AML-193 (cell line): Measurements from ENCODE around the gene ING5.
A peak's percentile ranks its signal among the peaks of the same experiment; 100 is the strongest.

Source experiments
- DNase-seq, 2 experiments: peaks; one replicate each; lab custom pipeline; 2025; lab: John Stamatoyannopoulos, UW

The ING5 gene

GRCh38 chr2:241672243-241673188, 29.3 kb upstream of the ING5 start:
- no peak for DNase-seq

DNA sequence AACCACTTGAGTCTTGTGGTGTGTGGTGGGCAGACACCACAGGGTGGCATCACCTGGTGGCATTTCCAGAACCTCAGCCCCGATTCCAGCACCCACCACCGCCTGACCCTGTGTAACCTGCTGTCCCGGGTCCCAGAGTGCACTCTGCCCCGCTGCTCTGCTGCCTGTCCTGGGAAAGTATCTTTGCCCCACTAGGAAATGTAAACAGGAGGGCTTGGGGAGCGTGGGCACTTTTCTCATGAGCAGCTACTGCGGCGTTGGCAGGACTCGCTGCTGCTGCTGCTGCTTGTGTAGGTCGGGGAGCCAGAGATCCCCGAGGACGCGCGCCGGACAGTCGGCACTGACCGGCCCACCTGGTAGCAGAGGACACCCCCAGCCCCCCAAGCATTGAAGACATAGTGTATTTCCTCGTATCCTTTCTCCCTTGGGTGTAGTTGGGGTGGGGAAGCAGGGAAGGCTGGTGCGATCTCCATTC, 28.6 kb upstream of the ING5 start:
- DNase-seq, result no peak

DNA sequence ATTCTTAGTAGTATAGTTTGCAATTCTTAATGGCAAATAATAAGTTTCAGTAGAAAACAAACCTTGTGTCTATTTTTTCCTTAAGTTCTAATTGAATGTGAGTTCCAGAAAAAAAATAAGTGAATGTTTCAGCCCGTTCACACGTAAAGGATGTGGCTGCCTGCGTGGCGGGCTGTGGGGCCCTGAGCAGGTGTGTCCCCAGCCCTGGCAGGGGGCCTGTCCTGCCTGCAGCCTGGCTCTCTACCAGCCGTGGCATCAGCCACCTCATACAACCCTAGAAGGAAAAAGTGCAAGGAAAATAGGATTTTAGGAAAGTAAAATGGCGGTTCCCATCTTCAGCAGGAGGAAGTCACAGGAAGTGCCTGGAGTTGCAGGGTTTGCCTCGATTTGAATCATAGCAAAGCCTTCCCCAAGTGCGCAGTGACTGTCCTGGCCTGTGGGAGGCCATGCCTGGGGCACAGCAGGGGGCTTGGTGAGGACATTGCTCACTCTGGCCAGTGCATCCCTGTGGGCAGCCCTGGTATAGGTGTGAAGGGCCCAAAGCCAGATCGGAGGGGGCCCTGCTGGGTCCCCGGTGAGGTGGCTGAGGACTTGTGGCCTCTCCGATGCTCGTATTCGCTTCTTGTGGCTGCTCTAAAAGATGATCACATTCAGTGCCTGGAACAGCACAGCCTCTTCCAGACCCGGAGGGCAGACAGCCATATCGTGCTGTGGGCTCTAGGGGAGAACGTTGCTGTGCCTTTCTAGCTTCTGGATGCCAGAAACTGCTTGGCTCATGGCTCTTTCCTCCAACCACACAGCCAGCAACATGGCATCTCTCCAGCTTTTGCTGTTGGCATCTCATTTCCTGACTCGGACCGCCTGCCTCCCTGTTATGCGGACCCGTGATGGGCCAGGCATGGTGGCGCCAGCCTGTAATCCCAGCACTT, 27.8 kb upstream of the ING5 start:
- no peak for DNase-seq

DNA sequence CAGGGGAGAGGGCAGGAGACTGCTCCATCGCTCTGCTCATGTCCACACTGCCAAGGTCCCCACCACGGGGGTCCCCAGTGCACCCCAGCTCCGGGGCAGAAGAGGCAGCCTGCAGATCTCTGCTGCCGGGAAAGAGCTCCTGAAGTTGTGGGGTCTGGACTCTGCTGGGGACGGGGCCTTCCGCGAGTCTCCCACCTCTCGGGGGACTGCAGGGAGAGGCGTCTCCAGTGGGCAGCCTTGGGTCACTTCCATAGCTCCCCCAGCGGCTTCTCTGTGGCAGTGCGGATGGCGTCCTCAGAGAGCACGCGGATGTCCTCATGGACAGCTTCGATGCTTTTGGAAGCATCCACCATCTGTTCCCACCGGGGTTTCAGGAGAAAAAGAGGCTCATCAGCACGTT, 26.0 kb upstream of the ING5 start:
- no peak for DNase-seq

- no peak for DNase-seq
Measured at GRCh38 chr2:241676665-241677064, 25.2 kb upstream of the ING5 start.

- DNase-seq, result no peak
Measured at GRCh38 chr2:241677392-241677791, 24.4 kb upstream of the ING5 start.

DNA sequence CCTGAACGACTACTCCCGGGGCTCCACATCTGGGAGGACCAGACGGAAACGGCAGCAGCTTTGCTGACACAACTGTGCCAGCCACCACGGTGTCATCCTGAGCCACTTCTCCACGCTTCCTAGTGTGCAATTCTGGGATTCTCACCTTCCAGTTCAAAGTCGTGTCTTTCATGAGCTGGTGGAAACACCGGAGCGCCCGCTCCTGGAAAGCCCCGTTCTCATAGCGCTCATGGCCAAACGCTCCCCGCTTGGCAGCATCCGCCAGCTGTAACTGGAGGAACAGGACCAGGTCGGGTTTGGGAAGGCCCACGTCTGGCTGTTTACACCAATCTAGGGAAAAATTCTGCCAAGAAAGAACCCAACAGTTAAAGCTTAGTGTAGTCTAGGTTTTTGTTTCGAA, 23.5 kb upstream of the ING5 start:
- DNase-seq, result no peak

DNA sequence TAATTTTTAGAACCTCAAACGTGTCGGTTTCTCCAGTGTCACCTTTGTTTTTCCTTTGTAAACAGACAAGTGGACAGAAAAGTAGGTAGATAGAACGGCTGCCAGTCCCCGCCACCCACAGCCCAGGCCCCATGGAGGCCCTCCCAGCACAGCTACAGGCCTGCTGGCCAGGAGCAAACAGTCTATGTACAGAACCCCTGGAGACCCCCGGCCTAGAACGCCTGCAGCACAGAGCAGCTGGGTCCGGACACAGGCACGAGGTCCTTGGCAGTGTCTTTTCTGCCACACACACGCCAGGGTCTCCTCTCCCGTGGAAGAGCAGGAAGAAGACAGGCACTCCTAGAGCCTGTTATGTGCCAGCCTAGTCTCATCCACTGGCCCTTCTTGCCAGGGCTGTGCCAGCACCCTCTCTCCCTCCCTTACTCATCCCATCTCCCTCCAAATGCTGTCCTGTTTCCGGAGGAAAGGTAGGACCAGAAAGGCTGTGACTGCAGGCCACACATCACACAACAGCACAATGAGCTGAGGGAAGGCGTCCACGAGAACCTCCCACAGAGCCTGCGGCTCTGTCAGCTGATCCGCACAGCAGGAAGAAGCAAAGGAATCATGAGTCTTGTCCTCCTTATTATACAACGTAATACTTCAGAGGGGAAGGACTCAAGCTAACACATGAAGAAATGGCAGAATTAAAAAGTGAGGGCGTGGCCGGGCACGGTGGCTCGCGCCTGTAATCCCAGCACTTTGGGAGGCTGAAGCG, 22.9 kb upstream of the ING5 start:
- no peak for DNase-seq

DNA sequence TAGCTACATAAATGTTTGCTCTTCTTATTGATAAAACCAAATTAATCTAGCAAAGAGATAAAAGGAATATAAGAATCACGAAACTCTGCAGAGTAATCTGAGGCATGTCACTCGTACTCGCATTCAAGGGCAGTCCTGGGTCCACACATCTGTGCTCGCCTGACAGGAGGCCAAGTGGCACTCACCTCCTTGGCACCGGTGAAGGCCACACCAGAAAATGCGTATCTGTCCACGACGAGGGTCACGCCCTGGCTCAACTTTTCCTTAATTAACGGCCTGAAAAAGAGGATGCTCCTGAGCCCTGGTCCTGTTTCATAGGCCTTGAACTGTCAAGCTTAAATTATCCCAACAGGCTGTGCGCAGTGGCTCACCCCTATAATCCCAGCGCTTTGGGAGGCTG, 21.8 kb upstream of the ING5 start:
- DNase-seq, result no peak

- DNase-seq, result no peak
Measured at GRCh38 chr2:241680827-241681599, 20.8 kb upstream of the ING5 start.

DNA sequence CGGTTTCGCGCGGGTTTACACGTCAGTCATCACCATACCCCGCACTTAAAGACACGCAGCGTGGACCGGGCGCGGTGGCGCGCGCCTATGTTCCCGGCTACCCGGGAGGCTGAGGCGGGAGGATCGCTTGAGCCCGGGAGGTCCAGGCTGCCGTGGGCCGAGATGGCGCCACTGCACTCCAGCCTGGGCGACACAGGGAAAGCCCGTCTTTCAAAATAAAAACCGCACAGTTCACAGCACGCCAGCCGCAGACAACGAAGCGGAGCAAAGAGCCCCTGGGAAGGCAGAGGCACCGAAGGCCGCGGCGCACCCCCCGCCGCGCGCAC, 15.6 kb upstream of the ING5 start:
- no peak for DNase-seq

DNA sequence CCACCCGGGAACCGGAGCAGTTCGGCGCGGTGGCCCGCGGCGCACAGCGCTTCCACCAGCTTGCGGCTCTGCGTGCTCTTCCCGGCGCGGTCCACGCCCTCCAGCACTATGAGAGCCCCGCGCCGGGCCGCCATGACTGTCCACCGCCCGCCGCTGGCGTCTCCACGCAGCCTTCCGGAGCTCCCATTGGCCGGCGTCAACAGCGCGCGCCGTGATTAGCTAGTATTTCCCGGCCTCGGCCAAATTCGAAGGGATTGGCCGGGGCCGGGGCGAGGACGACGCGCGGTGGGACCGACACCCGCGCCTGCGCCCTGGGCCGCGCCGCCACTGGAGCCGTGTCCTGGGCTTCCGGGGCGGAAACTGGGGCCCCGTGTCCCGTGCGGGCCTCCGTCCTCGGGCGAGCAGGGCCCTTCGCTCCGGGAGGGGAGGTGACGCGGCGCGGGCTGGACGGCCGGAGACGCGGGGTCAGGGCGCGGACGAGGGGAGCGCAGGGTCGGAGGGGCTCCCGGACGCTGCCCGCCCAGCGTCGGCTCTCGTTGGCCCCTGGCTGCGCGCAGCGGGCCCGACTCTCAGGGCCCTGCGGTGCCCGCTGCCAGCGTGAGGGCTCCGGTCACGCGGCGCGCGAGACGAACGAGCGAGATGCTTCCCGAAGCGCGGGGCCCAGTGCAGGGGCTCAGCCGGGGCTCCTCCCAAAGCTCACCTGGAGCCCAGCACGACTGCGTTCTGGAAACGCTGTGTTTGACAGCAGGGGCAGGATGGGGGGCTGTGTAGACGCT, 15.0 kb upstream of the ING5 start, which contains the start of gene DTYMK:
TSS of gene DTYMK (minus strand) at position 166 of the 776 bp plus-strand sequence. CDS start at position 134, 32 bp downstream.
- peak; percentile 93 to 94 for DNase-seq

DNA sequence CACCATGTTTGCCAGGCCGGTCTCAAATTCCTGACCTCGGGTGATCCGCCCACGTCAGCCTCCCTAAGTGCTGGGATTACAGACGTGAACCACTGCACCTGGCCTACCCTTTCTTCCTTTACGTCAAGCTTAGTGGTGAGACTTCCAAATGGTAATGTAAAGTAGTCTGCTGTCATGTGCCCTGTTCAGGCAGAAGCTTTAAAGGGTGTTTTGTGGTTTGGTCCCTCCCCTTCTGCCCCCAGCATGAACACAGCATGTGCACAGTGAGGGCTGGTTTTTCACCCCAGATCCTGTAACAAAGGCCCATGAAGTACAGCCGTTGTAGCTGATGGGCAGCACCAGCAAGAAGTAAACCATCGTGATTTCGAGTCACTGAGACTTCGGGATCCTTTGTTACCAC, 12.5 kb upstream of the ING5 start:
- no peak for DNase-seq

DNA sequence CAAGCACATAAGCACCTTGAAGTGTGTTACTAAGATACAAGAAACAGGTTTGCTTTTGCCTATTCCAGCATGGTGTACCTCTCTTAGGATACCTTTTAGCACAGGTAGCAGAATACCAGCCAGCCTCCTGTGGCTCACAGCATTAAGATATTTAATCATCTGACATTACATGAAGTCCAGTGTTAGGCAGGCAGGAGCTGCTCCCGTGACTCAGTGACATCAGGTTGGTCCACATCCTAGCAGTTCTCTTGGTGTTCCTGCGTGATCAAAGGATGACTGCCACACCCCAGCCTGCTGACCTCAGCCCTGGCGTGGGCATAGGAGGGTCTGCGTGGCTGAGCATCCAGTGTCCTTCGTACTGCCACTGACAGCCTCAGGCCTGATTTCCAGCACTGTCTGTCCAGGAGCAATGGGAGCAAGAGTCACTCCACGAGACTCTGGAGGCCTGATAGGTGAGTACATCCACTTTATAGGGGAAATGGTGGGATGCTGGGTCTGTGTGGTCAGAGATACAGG, 11.6 kb upstream of the ING5 start:
- no peak for DNase-seq

- DNase-seq, result no peak
Measured at GRCh38 chr2:241692448-241692847, 9.4 kb upstream of the ING5 start.

- DNase-seq, result no peak
Measured at GRCh38 chr2:241695651-241696050, 6.2 kb upstream of the ING5 start.

DNA sequence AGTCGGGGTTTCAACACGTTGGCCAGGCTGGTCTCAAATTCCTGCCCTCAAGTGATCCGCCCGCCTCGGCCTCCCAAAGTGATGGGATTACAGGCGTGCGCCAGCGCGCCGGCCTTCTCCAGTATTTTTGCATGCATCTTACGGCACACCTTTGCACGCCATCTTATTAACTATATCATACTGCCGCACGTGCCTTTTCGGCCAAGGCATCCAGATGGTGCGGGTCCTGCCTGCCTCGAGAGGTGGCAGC, 765 bp upstream of the ING5 start:
- DNase-seq, result peak in 1 of 2 experiments; percentile 87

DNA sequence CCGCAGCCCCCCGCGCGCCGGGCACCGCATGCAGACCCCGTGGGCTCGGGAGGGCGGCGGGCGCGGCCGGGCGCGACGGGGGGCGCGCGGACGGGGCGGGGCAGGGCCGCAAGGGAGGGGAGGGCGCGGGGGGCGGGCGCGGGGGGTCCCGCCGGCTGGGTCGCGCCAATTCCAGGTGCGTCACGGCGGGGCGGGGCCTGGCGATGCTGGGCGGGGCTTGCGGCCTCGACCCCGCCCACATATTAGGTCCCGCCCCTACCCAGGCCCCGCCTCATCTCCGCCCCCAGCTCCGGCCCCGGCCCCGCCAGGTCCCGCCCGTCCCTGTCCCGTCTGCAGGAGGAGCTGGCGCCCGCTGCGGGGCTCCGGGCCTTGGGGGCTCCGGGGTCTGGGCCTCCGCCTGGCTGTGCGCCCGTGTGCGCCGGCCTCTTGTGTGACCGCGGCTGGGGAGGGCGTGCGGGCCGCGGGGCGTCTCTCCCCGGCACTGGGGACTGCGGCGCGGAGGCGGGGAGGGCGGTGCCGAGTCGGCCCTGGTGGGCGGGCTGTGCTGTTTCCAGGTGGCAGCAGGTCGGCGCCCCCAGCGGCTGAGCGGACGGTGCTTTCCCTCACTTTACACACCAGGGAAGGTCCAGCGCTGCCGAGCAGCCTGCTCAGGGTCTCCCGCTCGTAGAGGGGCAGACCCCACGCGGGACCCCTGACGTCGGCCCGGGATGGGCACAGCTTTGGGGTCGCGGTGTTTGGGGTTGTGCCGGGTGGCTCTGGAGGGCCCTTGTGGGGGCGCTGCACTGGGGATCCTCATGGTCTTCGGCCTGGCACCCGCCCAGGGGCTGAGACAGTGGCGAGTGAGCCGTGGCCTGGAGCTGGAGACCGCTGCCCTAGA, 554 bp downstream of the ING5 start:
- DNase-seq, result peak; percentile 47 to 51

- no peak for DNase-seq
Measured at GRCh38 chr2:241703032-241703604, 1.3 kb downstream of the ING5 start.
